RCC 7860 (cell line): Measurements from ENCODE around the gene HOATZ.

Experiments used
- DNase-seq: peaks from one replicate; pipeline ENCODE4 v3.0.0-alpha.2; 2015; ENCODE audit warnings: low spot score
- FAIRE-seq: peaks from 2 replicates; lab custom pipeline; 2012; peaks lifted over from hg19 to GRCh38; lab: Jason Lieb, UNC

The HOATZ gene

GRCh38 chr11:111521135-111521534 lies 6.6 kb downstream of the HOATZ start:
- peak; percentile 81 for FAIRE-seq
- DNase-seq, result peak; percentile 54

DNA sequence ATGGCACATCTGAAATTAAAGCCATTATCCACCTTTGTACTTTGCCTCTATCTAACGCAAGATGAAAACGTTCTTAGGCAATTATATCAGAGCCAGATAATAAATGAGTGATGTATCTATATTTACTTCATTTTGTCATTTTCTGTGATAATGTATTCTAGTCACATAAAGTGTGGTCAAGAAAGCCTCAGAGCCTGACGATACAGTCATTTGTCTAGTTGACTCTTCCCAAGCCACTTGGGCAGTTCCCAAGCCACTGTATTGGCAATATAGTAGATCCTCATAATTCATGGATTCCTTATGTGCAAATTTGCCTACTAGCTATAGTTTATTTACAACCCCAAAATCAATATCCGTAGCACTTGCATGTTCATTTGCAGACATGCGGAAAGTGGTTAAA lies 7.8 kb downstream of the HOATZ start:
- FAIRE-seq (no peak), DNase-seq (no peak)

DNA sequence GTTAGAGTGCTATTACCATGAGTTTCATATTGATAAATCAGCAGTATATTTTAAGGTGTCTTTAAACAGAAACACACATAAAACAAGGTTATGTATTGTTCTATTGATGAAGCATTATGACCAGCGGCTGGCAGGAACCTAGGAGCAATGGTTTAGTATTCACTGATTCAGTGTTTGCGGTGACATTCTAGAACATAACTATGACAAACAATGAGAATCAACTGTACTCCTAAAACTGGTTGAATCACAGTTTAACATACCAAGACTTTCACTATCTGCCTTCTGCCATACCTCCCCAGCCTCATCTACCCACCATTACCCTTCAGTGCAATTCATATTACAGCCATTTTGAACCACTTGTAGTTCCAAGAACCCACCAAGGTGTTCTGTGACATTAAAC lies 8.8 kb downstream of the HOATZ start:
- no peak for FAIRE-seq
- no peak for DNase-seq

DNA sequence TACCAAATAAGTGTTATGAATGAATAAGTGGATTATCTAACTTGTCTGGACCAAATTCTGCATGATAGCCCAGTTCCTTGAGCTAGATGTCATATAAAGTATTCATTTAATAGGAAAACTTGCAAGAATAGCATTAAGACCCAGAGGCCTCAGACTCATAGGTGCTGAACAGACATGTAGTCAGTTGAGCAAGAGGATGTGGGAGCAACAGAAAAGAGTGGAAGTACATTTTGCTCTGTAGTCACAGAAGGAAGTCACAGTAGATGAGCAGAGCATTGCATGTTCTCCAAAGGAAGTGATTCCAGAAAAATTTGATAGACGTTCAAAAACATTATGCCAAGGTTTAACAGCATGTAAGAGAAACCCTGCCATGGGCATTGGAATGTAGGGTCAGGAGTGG lies 9.5 kb downstream of the HOATZ start:
- FAIRE-seq (no peak), DNase-seq (peak; percentile 18)

GRCh38 chr11:111525456-111525855 lies 10.9 kb downstream of the HOATZ start:
- DNase-seq (no peak), FAIRE-seq (no peak)

- FAIRE-seq (peak; percentile 83), DNase-seq (peak; percentile 82)
Measured at GRCh38 chr11:111526501-111526900, 11.9 kb downstream of the HOATZ start.

DNA sequence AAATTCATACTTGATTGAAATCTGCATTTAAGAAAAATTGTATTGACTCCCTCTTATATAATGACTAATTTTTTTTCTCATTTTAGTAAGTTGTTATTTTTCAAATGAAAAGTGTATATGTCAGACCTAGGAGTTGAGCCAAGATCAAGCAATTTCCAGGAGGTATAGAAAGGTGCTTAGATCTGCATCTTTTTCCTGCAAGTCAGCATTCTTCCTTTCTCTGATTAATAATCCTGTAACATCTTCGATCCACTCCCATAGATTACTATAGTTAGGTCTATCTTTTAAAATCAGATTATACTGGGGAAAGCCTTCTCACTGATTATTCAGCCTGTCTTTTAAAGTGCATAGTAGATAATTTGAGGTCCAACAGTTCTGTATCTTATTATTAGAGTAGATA lies 12.7 kb downstream of the HOATZ start:
- DNase-seq, result no peak
- no peak for FAIRE-seq

GRCh38 chr11:111528557-111528956 lies 14.0 kb downstream of the HOATZ start:
- FAIRE-seq, result no peak
- no peak for DNase-seq

DNA sequence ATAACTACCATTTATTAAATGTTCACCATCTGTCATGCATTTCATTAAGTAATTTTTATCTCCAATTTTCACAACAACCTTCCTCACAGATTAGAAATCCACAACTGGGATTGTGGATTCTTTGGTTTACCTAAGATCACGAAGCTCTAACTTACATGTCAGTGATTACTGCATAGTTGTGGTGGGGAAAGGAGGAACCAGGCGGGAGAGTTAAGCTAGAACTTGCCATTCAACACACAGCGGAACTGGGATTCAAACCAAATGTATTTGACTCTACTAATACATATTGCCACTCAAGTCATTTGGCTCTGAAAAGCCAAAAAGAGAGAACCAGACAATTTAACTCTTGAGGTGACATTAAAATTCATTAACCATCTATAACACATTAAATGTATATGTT lies 15.5 kb downstream of the HOATZ start:
- DNase-seq (peak; percentile 62), FAIRE-seq (no peak)

DNA sequence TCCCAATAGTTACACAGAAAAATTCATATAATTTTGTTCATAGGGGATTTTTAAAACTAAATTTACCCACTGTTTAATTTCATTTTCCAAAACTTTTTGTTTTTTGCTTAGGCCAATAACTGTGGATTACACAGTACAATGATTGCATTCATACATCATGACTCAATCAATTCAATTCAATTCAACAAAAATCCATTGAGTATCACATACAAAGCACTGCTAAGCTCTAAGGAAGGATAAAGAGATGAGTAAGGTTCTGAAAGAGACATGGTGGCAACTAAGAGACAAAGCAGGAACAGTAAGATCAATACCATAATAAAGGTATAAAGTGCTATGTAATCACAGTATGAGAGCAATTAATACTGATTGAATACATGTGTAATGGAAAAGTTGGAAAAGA lies 16.6 kb downstream of the HOATZ start:
- no peak for FAIRE-seq
- peak; percentile 62 for DNase-seq

- FAIRE-seq (peak; percentile 93), DNase-seq (peak; percentile 89)
Measured at GRCh38 chr11:111531687-111532364, 17.2 kb downstream of the HOATZ start.

DNA sequence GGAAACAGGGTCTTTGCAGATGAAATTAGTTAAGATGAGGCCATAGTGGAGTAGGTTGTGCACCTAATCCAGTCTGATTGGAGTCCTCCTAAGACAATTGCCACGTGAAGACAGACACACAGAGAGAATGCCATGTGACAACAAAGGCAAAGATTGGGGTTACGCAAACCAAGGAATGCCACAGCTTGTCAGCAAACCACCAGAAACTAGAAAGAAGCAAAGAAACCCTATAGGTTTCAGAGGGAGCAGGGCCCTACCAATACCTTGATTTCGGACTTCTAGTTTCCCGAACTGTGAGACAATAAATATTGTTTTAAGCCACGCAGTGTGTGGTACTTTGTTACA lies 17.8 kb downstream of the HOATZ start:
- DNase-seq (no peak), FAIRE-seq (no peak)

- FAIRE-seq (no peak), DNase-seq (no peak)
Measured at GRCh38 chr11:111535281-111535680, 20.7 kb downstream of the HOATZ start.

GRCh38 chr11:111537336-111537860 lies 22.8 kb downstream of the HOATZ start:
- FAIRE-seq (no peak), DNase-seq (no peak)

DNA sequence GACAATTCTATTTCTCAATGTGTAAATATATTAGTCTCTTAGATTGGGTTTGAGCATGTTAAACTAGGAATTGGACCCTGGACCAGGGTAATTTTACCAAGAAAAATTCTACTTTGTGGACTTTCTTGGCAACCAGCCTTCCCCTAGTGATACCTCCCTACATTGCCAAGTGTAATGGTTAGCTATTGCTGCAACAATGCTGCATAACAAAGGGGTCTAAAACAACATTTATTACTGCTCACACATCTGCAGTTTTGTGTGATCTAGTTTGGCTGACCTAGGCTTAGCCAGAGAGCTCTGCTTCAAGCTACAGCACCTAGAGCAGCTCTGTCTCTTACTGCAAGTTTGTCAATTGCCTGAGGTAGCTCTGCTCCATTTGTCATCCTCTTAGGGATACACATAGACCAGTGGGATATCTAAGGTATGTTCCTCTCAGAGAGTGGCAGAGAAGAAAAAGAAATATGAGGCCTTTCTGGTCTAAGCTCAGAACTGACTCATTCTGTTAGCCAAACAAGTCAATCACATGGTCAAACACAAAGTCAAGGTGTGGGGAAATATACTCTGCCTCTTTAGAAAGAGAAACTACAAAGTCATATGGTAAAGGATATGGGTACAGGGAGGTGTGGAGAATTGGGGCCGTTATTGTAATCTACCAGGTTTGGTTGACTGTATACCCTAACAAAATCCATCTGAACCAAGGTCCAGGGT lies 24.0 kb downstream of the HOATZ start:
- FAIRE-seq (no peak), DNase-seq (no peak)

DNA sequence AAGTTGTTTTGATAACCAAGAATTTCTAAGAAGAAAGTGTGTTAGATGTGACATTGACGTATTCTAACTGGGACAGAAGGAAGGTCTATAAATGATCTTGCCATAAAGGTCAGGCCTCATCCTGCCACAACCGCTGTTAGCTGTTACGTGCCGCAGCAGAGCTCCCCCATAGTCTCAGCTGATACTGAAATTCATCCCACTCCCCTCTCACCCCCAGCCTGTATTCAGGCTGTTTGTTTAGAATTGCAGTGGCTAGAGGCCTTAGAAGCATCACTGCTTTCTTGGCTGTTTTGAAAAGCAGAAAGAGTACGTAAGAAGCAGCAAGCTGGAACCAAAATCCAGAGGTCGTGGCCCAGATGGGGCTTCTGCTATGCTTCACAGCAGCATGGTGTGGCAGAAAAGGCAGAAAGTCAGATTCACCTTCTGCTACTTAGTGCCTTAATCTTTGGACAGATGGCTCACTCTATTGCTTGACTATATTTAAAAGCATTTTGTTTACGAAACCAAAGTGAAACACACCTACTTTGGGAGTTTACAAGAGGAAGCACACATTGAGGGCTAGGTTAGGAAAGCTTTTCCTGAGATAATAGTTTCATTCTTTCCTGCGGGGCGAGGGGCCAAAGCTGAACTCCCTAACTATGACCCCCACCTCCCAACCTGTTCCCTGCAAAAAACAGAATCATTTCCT lies 25.0 kb downstream of the HOATZ start:
- no peak for FAIRE-seq

DNA sequence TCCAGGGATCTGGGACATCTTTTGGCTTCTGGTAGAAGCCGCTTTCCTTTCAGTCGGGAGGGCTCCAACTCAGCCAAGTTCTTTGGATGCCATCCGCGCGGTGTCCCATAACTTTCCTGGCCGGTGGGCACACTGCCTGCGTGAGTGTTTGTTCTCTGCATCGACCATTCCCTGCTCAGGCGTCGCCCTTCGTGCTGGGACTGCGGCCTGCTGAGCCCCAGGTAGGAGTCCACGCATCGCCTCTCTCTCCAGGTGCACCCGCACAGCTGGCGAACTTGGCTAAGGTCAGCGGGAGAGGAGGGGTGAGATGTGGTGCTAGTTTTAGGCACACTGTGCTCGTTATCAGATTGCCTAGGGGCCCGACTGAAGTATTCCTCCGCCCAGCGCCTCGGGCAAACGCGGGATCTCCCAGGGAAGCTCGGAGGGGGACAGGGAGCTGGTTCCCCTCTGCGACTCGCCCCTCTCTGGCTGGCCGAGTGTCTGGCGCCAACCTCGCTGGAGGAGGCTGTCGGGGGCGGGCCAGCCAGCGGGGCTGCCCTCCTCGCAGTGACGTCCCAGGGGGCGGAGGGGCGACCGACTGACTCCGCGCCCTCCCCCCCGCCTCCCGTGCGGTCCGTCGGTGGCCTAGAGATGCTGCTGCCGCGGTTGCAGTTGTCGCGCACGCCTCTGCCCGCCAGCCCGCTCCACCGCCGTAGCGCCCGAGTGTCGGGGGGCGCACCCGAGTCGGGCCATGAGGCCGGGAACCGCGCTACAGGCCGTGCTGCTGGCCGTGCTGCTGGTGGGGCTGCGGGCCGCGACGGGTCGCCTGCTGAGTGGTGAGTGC lies 25.7 kb downstream of the HOATZ start, which contains the start of gene LAYN:
Gene LAYN, plus strand, starts transcription at position 607 of the 823 bp plus-strand sequence. Its CDS starts 124 bp downstream, at position 731.
- no peak for FAIRE-seq

More for the DNA sequence above, 25.0 kb downstream of the HOATZ start:
- DNase-seq, result no peak

GRCh38 chr11:111540937-111541253 lies 26.3 kb downstream of the HOATZ start:
- FAIRE-seq, result no peak
- DNase-seq, result no peak

More for the DNA sequence above, 25.7 kb downstream of the HOATZ start, which contains the start of gene LAYN:
- DNase-seq, result no peak

DNA sequence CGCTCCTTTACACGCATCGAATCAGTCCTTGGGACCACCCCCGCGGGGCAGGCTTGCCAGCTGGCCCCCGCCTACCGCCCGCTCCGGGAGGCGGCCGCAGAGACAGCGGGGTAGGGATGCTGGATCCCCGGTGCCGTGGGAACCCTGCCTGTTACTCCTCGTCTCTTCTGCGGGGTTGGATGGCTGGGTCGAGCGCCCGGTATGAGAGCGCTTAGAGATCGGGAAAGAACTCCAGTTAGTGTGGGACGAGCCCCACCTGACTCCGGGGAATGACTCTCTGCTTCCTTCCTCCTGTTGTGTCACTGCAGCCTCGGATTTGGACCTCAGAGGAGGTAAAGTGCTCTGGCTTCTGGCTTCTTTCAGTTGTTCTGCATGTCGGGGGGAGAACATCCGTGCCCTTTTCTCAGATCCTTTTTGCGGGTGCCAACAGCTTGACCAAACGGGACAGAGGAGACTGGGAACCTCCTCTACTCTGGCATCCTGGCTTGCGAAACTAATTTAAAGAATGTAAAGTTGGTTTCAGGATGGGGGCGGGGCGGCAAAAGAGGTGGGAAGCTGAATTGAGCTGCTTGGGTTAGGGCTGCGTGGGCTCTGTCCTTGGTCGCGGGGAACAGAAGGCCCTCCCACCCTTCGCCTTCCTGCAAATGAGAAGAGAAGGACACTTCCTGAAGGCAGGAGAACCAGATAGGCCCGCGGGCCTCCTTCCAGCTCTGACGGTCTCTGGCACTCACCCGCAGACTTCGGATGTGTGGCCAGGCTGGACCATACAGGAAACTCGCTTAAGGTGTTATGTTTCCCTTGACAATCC lies 26.9 kb downstream of the HOATZ start:
- DNase-seq, result no peak
- FAIRE-seq, result no peak
